ENCODE data around the gene LAGE3. TPM values are rescaled to one million over a fixed set of nuclear protein-coding genes. Genes with fewer than 3 reads are reported as not detected.

LAGE3 gene
- total RNA-seq, 2 donors from 2014 or later = 29.5 to 34.1 TPM

GRCh38 chrX:154486396-154487207, 7.5 kb upstream of the LAGE3 start, which contains the start of gene UBL4A:
Gene UBL4A (minus strand): TSS chrX:154486615. CDS start chrX:154486584, 31 bp downstream.
- H3K27me3 ChIP-seq (ENCODE audit: control insufficient read depth, insufficient read depth, low read length, poor library complexity, severe bottlenecking) = no peaks in the 10 kb centered on the region
- Mint-ChIP-seq H3K4me1 (no peaks in the 10 kb centered on the region), H3K27me3 (ENCODE audit: insufficient read depth) (no peaks in the 10 kb centered on the region), H3K36me3 (ENCODE audit: low read depth) (peaks cover 6% of the 10 kb centered on the region), H3K27ac (no peak within 1 kb of the TSS), H3K4me3 (peak within 1 kb of the TSS; percentile 61), H3K9me3 (peaks cover 78% of the 10 kb centered on the region)
- H3K9me3 ChIP-seq (ENCODE audit: control insufficient read depth, low read length) = no peaks in the 10 kb centered on the region
- no peak within 1 kb of the TSS for H3K9ac ChIP-seq (ENCODE audit: extremely low read depth, low read length, poor library complexity, severe bottlenecking)
- peaks cover 4% of the 10 kb centered on the region for H3K36me3 ChIP-seq (ENCODE audit: control insufficient read depth, insufficient read depth, low read length)
- TF ChIP-seq, protein P1, sequence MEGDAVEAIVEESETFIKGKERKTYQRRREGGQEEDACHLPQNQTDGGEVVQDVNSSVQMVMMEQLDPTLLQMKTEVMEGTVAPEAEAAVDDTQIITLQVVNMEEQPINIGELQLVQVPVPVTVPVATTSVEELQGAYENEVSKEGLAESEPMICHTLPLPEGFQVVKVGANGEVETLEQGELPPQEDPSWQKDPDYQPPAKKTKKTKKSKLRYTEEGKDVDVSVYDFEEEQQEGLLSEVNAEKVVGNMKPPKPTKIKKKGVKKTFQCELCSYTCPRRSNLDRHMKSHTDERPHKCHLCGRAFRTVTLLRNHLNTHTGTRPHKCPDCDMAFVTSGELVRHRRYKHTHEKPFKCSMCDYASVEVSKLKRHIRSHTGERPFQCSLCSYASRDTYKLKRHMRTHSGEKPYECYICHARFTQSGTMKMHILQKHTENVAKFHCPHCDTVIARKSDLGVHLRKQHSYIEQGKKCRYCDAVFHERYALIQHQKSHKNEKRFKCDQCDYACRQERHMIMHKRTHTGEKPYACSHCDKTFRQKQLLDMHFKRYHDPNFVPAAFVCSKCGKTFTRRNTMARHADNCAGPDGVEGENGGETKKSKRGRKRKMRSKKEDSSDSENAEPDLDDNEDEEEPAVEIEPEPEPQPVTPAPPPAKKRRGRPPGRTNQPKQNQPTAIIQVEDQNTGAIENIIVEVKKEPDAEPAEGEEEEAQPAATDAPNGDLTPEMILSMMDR (conservative IDR thresholded peaks at IDR 0.05) = no peak
- H3K4me3 ChIP-seq (ENCODE audit: low read length) = peak within 1 kb of the TSS; percentile 72
- H3K4me1 ChIP-seq (ENCODE audit: control insufficient read depth, insufficient read depth, low read length) = no peaks in the 10 kb centered on the region
- no peak within 1 kb of the TSS for H3K27ac ChIP-seq (ENCODE audit: low read depth, low read length)
- DNase-seq = peak; percentile 75
- 4% methylated on average over 65 of the region's 95 CpGs; no CpG with 5 or more reads in 1 of the 2 experiments for WGBS, 2 experiments (ENCODE audit: insufficient coverage in 1 of 2, insufficient read length in 1 of 2)

- DNase-seq = peak; percentile 54
These were observed 6.9 kb upstream of the LAGE3 start for GRCh38 chrX:154486052-154486395.

DNA sequence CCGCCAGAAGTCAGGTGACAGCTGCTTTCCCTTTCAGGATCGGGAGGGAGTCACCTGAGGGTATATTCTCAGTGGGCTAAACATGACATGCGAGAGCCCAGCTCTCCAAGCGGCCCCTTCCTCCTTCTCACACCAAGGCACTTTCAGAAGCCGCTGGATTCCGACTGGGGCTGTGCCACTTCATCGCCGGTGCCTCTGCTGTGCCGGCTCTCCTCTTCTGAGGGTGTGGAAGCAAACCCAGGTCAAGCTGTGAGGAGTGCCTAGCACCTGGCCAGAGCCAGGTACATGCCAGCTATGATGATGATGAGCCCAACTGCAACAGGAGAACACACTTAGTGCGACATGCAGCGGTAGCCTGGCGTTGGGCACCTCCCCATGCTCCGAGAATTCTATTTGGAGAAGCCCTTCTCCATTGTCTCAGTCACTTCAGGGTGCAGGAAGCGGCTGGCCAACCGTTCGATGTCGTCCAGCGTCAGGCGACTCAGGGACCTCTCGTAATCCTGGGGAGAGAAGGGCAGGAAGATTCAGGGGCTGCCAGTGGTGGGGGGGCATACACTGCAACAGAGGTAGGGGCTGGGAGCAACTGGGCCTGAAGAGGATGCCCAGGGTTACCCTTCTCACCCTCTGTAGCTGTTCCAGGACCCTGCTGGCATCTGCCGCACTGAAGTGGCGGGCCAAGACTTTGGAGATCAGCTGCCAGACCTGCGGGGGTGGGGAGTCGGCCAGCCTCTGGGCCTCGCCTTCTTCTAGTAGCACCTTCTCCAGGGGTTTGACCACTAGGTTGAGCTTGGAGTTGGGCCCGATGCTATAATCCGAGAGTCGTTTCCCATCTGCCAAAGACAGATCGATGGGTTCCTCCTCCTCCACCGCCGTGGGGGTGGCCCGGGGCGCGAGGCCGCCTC, 6.3 kb upstream of the LAGE3 start:
- 62% methylated on average over 34 of the region's 35 CpGs; no CpG with 5 or more reads in 1 of the 2 experiments for WGBS, 2 experiments (ENCODE audit: insufficient coverage in 1 of 2, insufficient read length in 1 of 2)
- Mint-ChIP-seq H3K4me1 (no peaks in the 10 kb centered on the region), H3K9me3 (peaks cover 74% of the 10 kb centered on the region), H3K27ac (no peak overlapping the region), H3K27me3 (ENCODE audit: insufficient read depth) (no peaks in the 10 kb centered on the region), H3K4me3 (peak overlapping the region; percentile 61), H3K36me3 (ENCODE audit: low read depth) (peaks cover 6% of the 10 kb centered on the region)
- Histone ChIP-seq H3K36me3 (ENCODE audit: control insufficient read depth, insufficient read depth, low read length) (peaks cover 4% of the 10 kb centered on the region), H3K27me3 (ENCODE audit: control insufficient read depth, insufficient read depth, low read length, poor library complexity, severe bottlenecking) (no peaks in the 10 kb centered on the region), H3K27ac (ENCODE audit: low read depth, low read length) (no peak overlapping the region), H3K9me3 (ENCODE audit: control insufficient read depth, low read length) (no peaks in the 10 kb centered on the region), H3K9ac (ENCODE audit: extremely low read depth, low read length, poor library complexity, severe bottlenecking) (no peak overlapping the region), H3K4me1 (ENCODE audit: control insufficient read depth, insufficient read depth, low read length) (no peaks in the 10 kb centered on the region), H3K4me3 (ENCODE audit: low read length) (peak overlapping the region; percentile 72)
- TF ChIP-seq, protein P1 (conservative IDR thresholded peaks at IDR 0.05) = no peak
- peak; percentile 54 for DNase-seq

More at GRCh38 chrX:154486052-154486395, 6.9 kb upstream of the LAGE3 start:
- H3K9me3 ChIP-seq (ENCODE audit: control insufficient read depth, low read length) = no peaks in the 10 kb centered on the region
- no peaks in the 10 kb centered on the region for H3K4me1 ChIP-seq (ENCODE audit: control insufficient read depth, insufficient read depth, low read length)
- TF ChIP-seq, protein P1 (conservative IDR thresholded peaks at IDR 0.05) = no peak
- 4% methylated on average over 35 of the region's 35 CpGs; no CpG with 5 or more reads in 1 of the 2 experiments for WGBS, 2 experiments (ENCODE audit: insufficient coverage in 1 of 2, insufficient read length in 1 of 2)
- no peak overlapping the region for H3K9ac ChIP-seq (ENCODE audit: extremely low read depth, low read length, poor library complexity, severe bottlenecking)
- H3K4me3 Mint-ChIP-seq = peak overlapping the region; percentile 61
- H3K27me3 ChIP-seq (ENCODE audit: control insufficient read depth, insufficient read depth, low read length, poor library complexity, severe bottlenecking) = no peaks in the 10 kb centered on the region
- H3K36me3 ChIP-seq (ENCODE audit: control insufficient read depth, insufficient read depth, low read length) = peaks cover 4% of the 10 kb centered on the region
- no peaks in the 10 kb centered on the region for H3K27me3 Mint-ChIP-seq (ENCODE audit: insufficient read depth)
- H3K4me3 ChIP-seq (ENCODE audit: low read length) = peak overlapping the region; percentile 72
- peaks cover 6% of the 10 kb centered on the region for H3K36me3 Mint-ChIP-seq (ENCODE audit: low read depth)
- H3K27ac Mint-ChIP-seq = no peak overlapping the region
- peaks cover 75% of the 10 kb centered on the region for H3K9me3 Mint-ChIP-seq
- H3K4me1 Mint-ChIP-seq = no peaks in the 10 kb centered on the region
- no peak overlapping the region for H3K27ac ChIP-seq (ENCODE audit: low read depth, low read length)
